Thyroid gland (tissue), 4 donors: ENCODE data around the gene USP48.

Experiments used
- CTCF ChIP-seq, 6 experiments: fragments of 200-600 bp in 3 of 6; fragments of 450-650 bp in 3 of 6; sonication (generic) in 3 of 6; IDR thresholded peaks; one replicate each; pipeline ENCODE4 v1.5.1; 2016 to 2019; ENCODE audit warnings: antibody characterized with exemption in 6 of 6, mild to moderate bottlenecking in 2 of 6, inconsistent platforms in 1 of 6, moderate library complexity in 1 of 6
- POLR2A ChIP-seq, 2 donors: fragments of 450-650 bp; IDR thresholded peaks; one replicate each; pipeline ENCODE4 v1.6.1; 2017; ENCODE audit warnings: antibody characterized with exemption in 2 of 2, mild to moderate bottlenecking in 2 of 2, moderate library complexity in 1 of 2

GRCh38 chr1:21677168-21677567 is 105.8 kb downstream of the USP48 start:
- TF ChIP-seq CTCF (IDR thresholded peaks at IDR 0.05) (no peak), POLR2A (IDR thresholded peaks at IDR 0.05) (no peak)
